K562 (cell line): ENCODE data around the gene SAP30BP. TPM values are rescaled to one million over a fixed set of nuclear protein-coding genes. Genes with fewer than 3 reads are reported as not detected.

Experiments used
- ATF4 ChIP-seq: fragments of 450-650 bp; formaldehyde crosslinking; IDR thresholded peaks from 2 replicates; pipeline ENCODE4 v1.4.0; 2022; ENCODE audit warnings: mild to moderate bottlenecking, moderate library complexity
- C11orf30 ChIP-seq: fragments of 450-650 bp; IDR thresholded peaks from 2 replicates; pipeline ENCODE4 v1.6.1; 2016; ENCODE audit warnings: low read depth, mild to moderate bottlenecking
- GABPA ChIP-seq: fragments of 200-800 bp; sonication (Bioruptor generic); conservative IDR thresholded peaks from 2 replicates; pipeline ENCODE4 v1.6.1; 2016; ENCODE audit warnings: low read depth, missing genetic modification characterization, missing compliant biosample characterization
- GATAD2A ChIP-seq: fragments of 450-650 bp; IDR thresholded peaks from 2 replicates; pipeline ENCODE4 v1.6.1; 2017
- GATAD2B ChIP-seq: fragments of 450-650 bp; IDR thresholded peaks from 2 replicates; pipeline ENCODE4 v1.6.1; 2017; ENCODE audit warnings: mild to moderate bottlenecking, borderline replicate concordance
- HES1 ChIP-seq: fragments of 450-650 bp; IDR thresholded peaks from 2 replicates; pipeline ENCODE4 v1.6.1; 2016; ENCODE audit warnings: low read depth, mild to moderate bottlenecking, moderate library complexity
- HOMEZ ChIP-seq: fragments of 250-450 bp; sonication (Bioruptor Pico); IDR thresholded peaks from 2 replicates; pipeline ENCODE4 v1.4.0; 2020; ENCODE audit warnings: mild to moderate bottlenecking, moderate library complexity
- MCM2 ChIP-seq: fragments of 450-650 bp; IDR thresholded peaks from 2 replicates; pipeline ENCODE4 v1.6.1; 2017; ENCODE audit warnings: low read depth, mild to moderate bottlenecking
- MNT ChIP-seq, 2 experiments: fragments of 450-650 bp; conservative IDR thresholded peaks; 2 replicates each; pipeline ENCODE4 v1.6.1; 2017; ENCODE audit warnings: mild to moderate bottlenecking in 2 of 2, moderate library complexity in 2 of 2
- MXI1 ChIP-seq: IDR thresholded peaks from 2 replicates; pipeline ENCODE4 v1.6.1; 2011; ENCODE audit warnings: low read depth, mild to moderate bottlenecking, improper control_type of control experiment, low read length
- NFRKB ChIP-seq: fragments of 450-650 bp; IDR thresholded peaks from 2 replicates; pipeline ENCODE4 v1.6.1; 2016; ENCODE audit warnings: low read depth
- PCBP1 ChIP-seq: fragments of 200-400 bp; formaldehyde crosslinking; IDR thresholded peaks from 2 replicates; pipeline ENCODE4 v1.6.1; 2018; ENCODE audit warnings: mild to moderate bottlenecking, low read depth, low read length; ENCODE audit not compliant: poor library complexity, severe bottlenecking
- PHB ChIP-seq: fragments of 250-450 bp; sonication (Bioruptor Pico); IDR thresholded peaks from 2 replicates; pipeline ENCODE4 v1.5.0; 2021
- RBFOX2 ChIP-seq: fragments of 200-400 bp; formaldehyde crosslinking; IDR thresholded peaks from 2 replicates; pipeline ENCODE4 v1.6.1; 2017; ENCODE audit warnings: low read depth, mild to moderate bottlenecking, low read length, moderate library complexity
- SMC3 ChIP-seq: conservative IDR thresholded peaks from 2 replicates; pipeline ENCODE4 v1.6.1; 2011; ENCODE audit warnings: low read depth, low read length, improper control_type of control experiment; ENCODE audit not compliant: insufficient read depth
- SP2 ChIP-seq: IDR thresholded peaks from 2 replicates; pipeline ENCODE4 v1.6.1; 2011; ENCODE audit warnings: mild to moderate bottlenecking, low read depth, low read length, moderate library complexity; ENCODE audit not compliant: poor library complexity, severe bottlenecking; ENCODE audit errors: extremely low read depth
- ZNF347 ChIP-seq: fragments of 450-650 bp; formaldehyde crosslinking; IDR thresholded peaks from 2 replicates; pipeline ENCODE4 v1.4.0; 2020; ENCODE audit warnings: low read depth, mild to moderate bottlenecking, moderate library complexity
- ZNF41 ChIP-seq: fragments of 250-450 bp; sonication (Bioruptor Pico); conservative IDR thresholded peaks from 2 replicates; pipeline ENCODE4 v1.4.0; 2020; ENCODE audit warnings: mild to moderate bottlenecking
- ZNF445 ChIP-seq: fragments of 250-450 bp; sonication (Bioruptor Pico); IDR thresholded peaks from 2 replicates; pipeline ENCODE4 v1.4.0; 2020; ENCODE audit warnings: low read depth, mild to moderate bottlenecking, moderate library complexity
- ZNF511 ChIP-seq: sonication (generic); formaldehyde crosslinking; IDR thresholded peaks from 2 replicates; pipeline ENCODE4 v1.8.0; 2022; ENCODE audit warnings: mild to moderate bottlenecking, missing genetic modification reagents
- ZNF655 ChIP-seq: fragments of 250-450 bp; sonication (Bioruptor Pico); IDR thresholded peaks from 2 replicates; pipeline ENCODE4 v1.5.0; 2021
- ZNF766 ChIP-seq: fragments of 200-800 bp; sonication (Bioruptor generic); conservative IDR thresholded peaks from 2 replicates; pipeline ENCODE4 v1.6.1; 2016; ENCODE audit warnings: missing genetic modification characterization, missing compliant biosample characterization
- polyA plus RNA-seq, 8 experiments: library from polyadenylated mRNA; depleted of rRNA in 4 of 8; stranded (reverse) in 5 of 8; unstranded in 3 of 8; fragments of >200 nt; fragmentation: Nextera tagmentation in 2 of 8; fragmentation: Illumina TruSeq in 1 of 8; extraction: Ambion mirVana in 2 of 8; extraction: Trizol in 1 of 8; gene quantifications; 2 replicates each; pipeline versions ENCODE4 v1.2.1 to v1.2.3, GENCODE V29; 2011 to 2014; ENCODE audit warnings: inconsistent platforms in 1 of 8, missing spikeins in 1 of 8
- total RNA-seq, 7 experiments: library from RNA; depleted of rRNA in 6 of 7; stranded (reverse); fragments of >200 nt in 6 of 7; fragmentation: Illumina TruSeq in 2 of 7; extraction: Trizol in 2 of 7; gene quantifications; 2 replicates each; pipeline versions ENCODE4 v1.2.1 to v1.2.3, GENCODE V29; 2011 to 2021; ENCODE audit warnings: low replicate concordance in 1 of 7

Gene SAP30BP
- total and polyA plus RNA-seq, 9 of the 15 experiments (the other 6 are each of a cell fraction or from before 2014, with no cell fraction given): 45.3 to 154 (median 71.7) TPM

- TF ChIP-seq MNT (conservative IDR thresholded peaks at IDR 0.05) (peak; percentile 67 to 75), RBFOX2 (peak; percentile 80), SMC3 (peak; percentile 32; the same call in 1 of the 2 replicates), ZNF347 (CRISPR knock-in tag) (no peak), ZNF41 (no peak), ATF4 (CRISPR knock-in tag) (no peak), C11orf30 (no peak), NFRKB (no peak), GABPA (tag) (no peak), GATAD2B (peak; percentile 94; the same call in 1 of the 2 replicates), HES1 (no peak), ZNF445 (CRISPR knock-in tag) (no peak), MCM2 (no peak), ZNF655 (CRISPR knock-in tag) (no peak), PHB (CRISPR knock-in tag) (no peak), ZNF511 (CRISPR knock-in tag) (peak; percentile 83), GATAD2A (no peak), MXI1 (no peak), SP2 (no peak), PCBP1 (peak; percentile 47), ZNF766 (CRISPR knock-in tag) (no peak), HOMEZ (no peak)
These were observed 86.6 kb downstream of the SAP30BP start (continued) for GRCh38 chr17:75753514-75754377.
